Measurements from ENCODE around the gene F10.
"Not testable (repeated sequence)": the region's sequence is repeated elsewhere in the genome, so short reads cannot be mapped to it uniquely, and the experiment has no call there.

The F10 gene

DNA sequence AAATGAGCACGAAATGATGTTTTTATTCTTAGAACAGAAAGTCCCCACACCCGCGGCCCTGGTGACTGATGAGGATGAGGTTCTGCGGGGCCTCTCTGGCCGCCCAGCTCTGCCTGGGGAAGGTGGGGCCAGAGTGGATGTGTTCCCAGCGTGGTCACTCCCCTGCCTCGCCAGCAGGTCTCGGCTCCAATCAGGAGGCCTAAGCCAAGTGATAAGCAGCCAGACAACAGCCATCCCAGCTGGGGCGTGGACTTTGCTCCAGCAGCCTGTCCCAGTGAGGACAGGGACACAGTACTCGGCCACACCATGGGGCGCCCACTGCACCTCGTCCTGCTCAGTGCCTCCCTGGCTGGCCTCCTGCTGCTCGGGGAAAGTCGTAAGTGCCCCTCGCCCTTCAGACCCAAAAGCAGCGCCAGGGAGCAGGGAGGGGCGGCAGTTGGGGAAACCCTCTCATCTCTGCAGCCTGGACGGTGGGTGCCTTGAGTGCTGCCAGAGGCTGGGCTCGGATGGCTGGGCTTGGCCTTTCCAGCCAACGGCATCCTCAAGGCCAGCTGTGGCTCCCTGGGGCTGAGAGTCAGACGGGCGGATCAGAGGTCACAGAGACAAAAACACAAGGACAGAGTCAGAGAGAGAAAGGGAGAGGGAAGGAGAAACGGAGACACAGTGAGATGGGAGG lies at the start of gene F10:
TSS of gene F10 (plus strand) at position 250 of the 676 bp plus-strand sequence. CDS start at position 307, 57 bp downstream.
- DNase-seq = no peak

DNA sequence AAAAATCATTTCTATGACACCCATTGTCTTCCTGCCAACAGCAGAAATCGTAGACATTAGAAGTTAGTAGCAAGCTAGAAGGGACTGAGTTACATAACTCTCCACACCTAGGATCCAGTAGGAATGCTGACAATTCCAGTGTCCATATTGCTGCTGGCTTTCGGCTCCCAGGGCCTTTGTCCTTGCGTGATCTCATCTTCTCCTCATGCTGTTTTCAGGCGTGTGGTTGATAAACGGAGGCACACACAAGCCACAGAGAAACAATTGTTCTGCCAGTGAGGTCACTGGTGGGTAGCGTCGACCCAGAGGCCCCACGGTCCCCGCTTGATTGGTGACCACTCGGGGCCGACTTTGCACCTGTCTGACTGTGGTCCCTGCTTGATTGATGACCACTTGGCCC lies 48.7 kb upstream of the F10 start:
- DNase-seq = no peak

DNA sequence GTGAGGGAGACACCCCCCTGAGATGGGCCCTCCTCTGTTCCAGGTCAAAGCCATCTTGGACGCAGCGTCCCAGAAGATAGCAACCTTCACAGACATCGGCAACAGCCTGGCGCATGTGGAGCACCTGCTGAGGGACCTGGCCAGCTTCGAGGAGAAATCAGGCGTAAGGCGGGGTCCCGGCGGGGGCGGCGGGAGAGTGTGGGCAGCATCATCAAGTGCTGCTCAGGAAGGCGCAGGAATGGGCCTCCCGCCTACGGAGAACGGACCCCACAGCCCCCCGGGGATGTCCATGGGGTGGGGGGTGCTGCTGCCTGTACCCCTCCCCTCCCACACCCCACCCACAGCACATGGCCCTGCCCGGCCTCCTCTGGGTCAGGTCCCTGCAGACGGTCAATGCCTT lies 48.2 kb upstream of the F10 start:
- DNase-seq = no peak

DNA sequence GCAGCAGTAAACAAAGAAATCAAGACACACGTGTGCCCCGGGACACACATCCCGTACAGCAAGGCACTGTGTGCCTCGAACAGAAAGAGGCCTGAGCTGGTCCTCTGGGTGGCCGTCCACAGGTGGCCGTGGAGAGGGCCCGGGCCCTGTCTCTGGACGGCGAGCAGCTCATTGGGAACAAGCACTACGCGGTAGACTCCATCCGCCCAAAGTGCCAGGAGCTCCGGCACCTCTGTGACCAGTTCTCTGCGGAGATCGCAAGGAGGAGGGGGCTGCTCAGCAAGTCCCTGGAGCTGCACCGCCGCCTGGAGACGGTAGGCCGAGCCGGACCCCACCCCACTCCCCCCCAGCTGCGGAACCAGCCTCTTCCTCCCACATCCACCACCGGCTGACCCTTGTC lies 47.7 kb upstream of the F10 start:
- no peak for DNase-seq

DNA sequence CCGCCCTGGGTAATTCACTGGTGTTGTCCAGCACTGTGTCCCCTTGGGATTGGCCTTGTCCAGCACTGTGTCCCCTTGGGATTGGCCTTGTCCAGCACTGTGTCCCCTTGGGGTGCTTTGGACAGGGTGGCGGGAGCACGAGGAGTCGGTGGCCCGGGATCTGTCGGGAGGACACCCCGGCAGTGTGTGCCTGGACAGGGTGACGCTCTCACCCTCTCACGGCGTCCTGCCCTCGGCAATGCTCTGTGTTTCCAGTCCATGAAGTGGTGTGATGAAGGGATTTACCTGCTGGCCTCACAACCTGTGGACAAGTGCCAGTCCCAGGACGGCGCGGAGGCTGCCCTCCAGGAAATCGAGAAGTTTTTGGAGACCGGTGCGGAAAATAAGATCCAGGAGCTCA lies 46.9 kb upstream of the F10 start:
- DNase-seq = no peak

DNA sequence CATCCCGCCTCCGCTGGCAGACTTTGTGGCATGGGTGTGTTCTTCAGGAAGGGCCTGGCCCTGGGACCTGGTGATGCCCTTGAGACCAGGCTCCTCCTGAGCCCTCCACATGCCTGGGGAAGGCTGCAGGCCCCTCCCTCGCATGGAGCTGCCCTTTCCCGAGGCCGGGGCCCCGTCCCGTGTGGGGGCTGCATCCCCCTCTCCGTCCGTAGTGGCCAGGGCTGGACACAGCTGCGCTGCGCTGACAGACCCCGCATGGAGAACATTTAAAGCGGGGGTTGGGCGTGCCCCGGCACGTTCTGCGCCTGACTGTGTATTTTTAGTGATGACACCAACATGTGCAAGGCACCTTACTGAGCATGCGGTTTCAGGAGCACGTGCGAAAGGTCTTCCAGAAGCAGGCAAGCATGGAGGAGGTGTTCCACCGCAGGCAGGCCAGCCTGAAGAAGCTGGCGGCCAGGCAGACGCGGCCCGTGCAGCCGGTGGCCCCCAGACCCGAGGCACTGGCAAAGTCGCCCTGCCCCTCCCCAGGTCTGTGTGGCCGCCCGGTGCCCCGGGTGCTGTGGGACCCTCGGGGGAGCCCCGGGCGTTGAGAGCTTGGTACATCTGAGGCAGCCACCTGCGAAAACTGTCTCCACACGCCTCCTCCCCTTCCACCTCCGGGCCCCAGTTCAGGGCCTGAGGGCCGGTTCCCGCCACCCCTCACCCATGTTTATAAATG lies 45.8 kb upstream of the F10 start:
- DNase-seq = no peak

DNA sequence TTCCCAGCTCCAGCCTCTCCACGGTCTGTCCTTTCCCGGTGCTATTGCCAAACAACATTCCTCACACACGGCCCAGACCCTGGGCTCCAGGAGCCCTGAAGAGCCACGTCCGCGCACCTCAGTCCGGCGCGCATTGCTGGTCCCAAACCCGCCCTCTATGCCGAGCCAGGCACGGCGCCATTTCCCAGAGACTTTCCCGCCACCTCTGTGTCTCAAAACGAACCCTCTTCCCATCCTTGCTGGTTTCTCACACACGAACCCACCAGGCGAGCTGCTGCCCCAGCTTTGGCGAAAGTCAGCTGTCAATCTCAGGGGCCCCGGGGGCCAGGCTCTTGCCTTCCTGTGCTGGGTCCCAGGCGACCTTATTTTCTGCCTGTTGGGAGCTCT lies 45.0 kb upstream of the F10 start:
- DNase-seq = no peak

DNA sequence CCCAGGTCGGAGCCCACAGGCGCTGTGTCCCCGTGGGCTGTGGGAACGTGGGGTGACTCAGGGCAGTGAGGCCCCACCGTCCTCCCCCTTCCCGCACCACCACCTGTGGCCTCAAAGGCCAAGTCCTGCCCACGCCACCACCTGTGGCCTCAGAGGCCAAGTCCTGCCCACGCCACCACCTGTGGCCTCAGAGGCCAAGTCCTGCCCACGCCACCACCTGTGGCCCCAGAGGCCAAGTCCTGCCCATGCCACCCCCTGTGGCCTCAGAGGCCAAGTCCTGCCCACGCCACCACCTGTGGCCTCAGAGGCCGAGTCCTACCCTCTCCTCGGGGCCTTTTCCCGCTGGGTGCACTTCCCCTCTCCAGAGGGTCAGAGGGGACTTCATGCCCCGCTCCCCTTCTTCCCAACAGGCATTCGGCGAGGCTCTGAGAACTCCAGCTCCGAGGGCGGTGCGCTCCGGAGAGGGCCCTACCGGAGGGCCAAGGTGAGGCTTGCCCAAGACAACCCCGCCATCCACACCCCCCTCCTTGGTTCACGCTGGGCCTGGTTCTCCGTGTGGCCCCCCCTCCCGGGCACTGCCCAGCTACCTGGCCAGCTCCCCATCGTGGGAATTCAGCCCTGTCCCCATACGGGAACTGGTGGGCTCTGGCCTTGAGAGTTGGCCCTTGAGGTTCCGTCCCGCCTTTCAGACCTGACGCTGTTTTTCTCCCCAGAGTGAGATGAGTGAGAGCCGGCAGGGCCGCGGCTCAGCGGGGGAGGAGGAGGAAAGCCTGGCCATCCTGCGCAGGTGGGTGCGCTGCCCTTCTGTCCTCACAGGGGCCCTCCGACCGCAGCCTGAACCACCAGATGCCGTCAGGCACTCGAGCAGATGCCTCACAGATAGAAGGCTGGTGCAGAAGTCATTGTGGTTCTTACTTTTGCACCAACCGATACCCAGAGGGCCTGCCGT lies 44.4 kb upstream of the F10 start:
- no peak for DNase-seq

DNA sequence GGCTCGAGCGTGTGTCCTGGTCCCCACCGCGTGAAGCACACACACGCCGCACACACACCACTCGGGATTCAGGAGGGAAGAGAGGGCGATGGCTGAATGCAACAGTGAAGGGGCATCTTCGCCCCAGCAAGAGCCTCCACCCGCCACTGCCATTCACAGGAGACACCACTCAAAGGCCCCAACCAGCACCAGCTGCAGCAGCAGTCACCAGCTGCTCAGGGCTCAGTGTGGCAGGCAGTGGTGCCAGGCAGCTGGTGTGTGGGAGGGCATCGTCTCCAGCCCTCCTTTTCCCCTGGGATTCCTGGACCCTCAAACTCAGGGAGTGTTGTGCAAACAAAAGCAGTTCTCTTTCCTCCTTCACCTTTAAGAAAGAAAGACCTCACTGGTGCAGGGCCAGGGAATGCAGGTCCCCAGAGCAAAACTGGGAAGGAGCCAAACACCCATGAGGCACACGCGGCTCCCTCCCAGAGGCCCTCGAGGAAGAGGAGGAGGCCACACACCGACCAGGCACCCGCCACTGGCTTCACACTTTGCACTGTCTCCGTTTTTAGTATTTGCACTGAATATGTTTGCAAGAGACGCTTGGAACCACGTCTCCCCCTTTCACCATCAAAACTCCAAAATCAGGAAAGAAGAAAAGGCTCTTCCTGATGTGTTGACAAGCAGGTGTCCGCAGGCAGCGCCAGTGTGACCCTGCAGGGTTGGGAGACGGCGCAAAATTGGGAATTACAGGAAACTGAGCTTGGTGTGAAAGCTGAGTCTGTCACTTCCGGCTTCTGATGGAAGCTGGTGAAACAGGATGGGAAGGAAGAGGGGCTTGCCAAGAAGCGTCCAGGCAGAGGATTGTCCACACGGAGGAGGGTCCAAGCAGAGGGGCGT lies 43.5 kb upstream of the F10 start:
- peak; percentile 16 for DNase-seq

DNA sequence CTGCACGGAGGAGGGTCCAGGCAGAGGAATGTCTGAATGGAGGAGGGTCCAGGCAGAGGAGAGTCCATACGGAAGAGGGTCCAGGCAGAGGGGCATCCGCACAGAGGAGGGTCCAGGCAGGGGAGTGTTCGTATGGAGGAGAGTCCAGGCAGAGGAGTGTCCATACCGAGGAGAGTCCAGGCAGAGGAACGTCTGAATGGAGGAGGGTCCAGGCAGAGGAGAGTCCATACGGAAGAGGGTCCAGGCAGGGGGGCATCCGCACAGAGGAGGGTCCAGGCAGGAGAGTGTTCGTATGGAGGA lies 42.9 kb upstream of the F10 start:
- DNase-seq = not testable (repeated sequence)

DNA sequence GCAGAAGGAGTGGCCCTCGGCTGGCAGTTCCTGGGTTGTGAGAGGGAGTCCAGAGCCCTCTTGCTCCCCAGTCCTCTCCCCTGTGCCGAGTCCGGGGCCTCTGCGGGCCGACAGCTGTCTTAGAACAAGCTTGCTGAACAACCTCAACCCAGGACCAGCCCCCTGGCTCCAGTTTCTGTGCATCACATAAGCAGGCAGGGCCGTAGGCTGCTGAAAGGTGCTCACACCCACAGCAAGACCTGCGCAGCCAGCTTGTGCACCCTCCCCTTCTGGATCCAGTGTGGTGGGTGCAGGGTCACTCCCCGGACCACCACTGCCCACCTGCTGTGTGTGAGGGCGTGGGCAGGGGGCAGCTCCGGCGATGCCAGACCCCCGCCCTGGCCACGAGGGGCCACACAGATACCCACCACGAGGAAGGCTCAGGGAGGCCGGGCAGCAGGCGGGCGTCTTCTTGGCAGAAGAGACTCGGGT lies 42.2 kb upstream of the F10 start:
- DNase-seq = no peak

DNA sequence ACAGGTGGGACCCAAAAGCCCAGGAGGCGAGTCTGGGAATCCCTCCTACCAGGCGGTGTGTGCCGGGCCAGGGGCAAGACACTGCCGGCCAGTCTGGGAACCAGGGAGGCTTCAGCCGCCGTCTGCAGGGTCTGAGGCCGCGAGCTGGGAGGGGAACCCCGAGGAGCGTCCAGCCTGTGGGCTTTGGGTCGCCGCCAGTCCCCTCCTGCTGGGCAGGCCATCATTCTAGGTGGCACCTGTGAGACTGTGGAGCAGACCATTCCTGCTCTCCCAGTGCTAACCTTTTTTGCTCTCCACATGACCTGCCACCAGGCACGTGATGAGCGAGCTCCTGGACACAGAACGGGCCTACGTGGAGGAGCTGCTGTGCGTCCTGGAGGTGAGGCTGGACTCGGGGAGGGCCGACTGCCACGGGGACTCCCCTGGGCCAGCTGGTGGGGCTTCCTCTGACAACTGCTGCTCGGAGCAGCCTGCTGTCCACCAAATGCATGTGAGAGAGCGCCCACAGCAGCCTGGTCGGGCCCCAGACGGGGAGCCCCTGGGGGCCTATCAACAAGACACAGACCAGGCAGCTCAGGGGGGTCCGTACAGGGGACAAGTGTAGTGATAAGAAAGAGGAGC lies 41.6 kb upstream of the F10 start:
- no peak for DNase-seq

DNA sequence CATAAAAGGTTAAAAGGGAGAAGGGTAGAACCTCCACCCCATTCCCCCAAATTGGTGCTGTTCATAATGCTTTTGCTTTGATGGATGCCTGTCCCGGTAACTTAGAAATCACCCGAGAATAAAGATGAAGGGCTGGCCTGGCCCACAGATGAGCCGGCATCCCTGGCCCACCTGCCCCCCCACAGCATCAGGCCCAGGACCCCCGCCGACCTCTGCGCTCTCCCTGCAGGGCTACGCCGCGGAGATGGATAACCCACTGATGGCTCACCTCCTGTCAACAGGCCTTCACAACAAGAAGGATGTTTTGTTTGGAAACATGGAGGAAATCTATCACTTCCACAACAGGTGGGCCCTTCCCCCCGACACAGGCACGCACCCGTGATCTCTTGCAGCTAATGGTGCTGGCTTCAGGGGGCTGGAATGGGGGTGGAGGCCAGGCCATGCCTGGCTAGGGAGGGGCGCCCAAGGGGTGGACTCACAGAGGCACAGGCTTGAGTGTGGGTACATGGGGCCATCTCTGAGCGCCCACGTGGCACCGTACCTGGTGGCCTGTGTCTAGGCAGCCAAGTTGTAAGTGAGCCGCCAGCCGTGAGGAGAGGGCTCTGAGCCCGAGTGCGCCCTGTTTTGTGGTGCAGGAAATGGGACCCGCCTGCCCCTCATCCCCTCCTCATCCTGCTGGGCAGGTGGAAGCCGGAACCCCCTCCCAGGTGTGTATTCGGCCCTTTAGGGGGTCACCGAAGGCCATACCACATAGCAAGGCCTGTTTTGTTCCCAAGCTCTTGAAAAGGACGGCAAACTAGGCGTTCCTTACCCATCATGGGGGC lies 40.2 kb upstream of the F10 start:
- DNase-seq = no peak

DNA sequence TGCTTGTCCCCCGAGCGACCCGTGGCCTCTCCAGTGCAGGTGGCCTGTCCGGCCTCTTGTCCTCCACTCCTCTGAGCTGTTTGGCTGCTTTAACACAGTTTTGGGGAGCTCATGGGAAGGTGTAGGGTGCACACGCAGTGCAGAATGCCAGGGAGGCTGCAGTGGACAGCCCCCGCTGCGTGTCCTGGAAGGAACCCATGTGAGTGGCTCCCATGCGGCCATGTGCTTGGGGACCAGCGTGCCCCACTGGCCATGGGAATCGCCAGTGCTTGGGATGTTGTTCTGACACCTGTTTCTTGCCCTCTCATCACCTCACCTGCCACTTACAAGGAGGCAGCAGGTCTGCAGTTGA lies 39.6 kb upstream of the F10 start:
- DNase-seq = no peak

DNA sequence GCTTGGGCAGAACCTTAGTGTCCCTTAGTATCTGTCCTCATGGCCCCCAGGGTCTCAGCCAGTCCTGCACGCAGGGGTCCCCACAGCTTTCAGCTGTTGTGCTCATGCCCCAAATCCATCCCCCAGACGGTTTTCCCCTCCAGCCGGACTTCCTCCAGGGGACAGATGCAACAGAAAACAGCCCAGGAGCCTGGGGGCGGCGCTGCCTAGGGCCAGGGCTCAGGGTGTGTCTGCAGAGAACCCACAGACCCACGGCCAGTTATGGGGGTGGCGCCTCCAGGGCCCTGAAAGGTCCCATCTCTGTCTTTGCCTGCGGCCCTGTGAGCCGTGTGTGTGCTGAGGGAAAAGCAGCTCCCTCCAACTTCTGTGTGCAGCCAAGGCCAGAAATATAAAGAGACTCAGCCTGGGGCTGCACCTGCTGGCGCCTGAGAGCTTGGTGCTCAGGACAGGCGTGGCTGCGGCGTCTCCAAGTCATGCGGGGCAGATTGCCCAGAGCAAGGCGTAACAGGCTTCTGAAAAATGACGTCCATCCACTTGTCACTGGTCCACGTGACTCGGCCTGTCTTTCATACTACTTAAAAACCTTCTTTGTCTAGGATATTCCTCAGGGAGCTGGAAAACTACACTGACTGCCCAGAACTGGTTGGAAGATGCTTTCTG lies 39.1 kb upstream of the F10 start:
- DNase-seq = peak; percentile 82

DNA sequence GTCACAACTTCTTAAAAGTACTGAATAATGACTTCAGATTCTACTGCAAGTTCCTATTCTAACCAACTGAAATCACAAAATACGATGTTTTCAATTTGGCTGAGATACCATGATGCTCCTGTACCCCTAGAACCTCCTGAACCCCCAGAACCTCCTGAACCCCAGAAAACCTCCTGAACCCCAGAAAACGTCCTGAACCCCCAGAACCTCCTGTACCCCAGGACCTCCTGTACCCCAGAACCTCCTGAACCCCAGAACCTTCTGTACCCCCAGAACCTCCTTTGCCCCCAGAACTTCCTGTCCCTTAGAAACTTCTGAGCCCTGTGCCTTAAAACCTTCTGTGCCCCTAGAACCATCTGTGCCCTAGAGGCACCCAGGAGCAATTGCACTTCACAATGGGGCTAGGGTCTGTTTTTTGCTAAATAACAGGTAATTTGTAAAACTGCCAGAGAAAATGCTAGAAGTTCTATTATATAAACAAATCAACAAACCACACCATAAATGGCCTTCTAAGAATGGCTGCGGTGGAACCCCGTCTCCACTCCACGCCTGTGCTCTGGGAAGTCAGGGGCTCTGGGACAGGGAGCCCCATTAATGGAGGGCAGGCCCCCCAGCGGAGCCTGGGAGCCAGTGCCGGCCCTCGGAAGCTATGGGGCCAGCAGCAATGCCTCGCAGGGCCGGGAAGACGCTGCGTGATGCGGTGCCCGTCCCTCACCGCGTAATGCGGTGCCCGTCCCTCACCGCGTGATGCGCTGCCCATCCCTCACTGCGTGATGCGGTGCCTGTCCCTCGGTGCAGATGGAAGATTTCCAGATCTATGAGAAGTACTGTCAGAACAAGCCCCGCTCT lies 38.3 kb upstream of the F10 start:
- no peak for DNase-seq

DNA sequence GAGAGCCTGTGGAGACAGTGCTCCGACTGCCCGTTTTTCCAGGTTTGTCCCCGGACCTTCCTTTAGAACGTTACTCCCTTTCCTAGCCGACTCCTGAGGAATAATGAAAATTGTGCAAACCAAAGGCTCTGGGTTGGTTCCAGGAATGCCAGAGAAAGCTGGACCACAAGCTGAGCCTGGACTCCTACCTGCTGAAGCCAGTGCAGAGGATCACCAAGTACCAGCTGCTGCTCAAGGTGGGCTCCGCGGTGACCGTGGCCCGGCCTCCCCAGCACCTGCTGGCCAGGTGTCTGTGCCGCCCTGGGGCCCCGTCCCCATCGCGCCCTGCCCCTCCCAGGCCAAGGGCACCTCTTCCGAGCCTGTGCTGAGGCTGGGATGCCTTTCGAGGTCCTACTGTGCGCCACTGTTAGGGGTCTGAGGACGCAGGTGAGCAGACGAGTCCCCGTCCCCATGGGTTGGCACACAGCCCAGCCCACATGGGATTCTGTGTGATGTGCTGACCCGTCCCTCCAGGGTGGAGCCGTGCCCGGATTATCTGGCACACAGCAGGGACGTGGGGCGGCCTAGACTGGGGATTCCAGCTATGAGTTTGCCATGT lies 37.6 kb upstream of the F10 start:
- DNase-seq = no peak

DNA sequence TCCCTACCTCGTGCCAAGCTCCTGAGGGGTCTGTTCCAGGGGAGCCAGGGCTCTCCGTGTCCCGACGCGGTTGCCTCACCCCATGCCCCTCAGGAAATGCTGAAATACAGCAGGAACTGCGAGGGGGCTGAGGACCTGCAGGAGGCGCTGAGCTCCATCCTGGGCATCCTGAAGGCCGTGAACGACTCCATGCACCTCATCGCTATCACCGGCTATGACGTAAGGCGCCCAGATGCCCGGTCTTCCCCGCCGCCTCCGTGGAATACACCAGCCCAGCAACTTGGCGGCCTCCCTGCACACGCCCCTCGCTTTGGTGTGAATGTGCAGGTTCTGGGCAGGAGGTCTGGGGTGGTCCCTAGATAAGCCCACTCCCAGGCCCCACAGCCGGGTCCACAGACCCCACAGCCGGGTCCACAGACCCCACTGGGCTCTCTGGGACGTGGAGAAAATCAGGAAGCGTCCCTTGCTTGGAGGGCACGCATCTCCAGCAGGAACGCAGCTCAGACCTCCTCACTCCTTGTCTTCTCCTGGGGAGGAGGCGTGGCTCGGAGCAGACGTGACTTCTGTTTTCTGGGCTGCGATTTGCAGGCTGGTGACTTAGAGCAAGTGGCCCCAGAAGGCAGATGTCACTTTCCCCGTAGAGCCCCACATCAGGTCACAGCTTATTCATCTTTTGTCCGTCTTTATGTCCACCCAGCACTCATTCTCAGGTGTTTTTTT lies 36.4 kb upstream of the F10 start:
- DNase-seq = no peak

All from NCI-H1092 (cell line).